Inflammatory macrophage treated with lipopolysaccharide for 1 hour (primary cell): ENCODE measurements around the gene LRIG3.
"Not testable (repeated sequence)": the region's sequence is repeated elsewhere in the genome, so short reads cannot be mapped to it uniquely, and the experiment has no call there.

ENCODE experiments used
- DNase-seq, 2 donors: peaks; one replicate each; pipeline ENCODE4 v3.0.0-alpha.2; 2020 to 2022

LRIG3 gene

DNA sequence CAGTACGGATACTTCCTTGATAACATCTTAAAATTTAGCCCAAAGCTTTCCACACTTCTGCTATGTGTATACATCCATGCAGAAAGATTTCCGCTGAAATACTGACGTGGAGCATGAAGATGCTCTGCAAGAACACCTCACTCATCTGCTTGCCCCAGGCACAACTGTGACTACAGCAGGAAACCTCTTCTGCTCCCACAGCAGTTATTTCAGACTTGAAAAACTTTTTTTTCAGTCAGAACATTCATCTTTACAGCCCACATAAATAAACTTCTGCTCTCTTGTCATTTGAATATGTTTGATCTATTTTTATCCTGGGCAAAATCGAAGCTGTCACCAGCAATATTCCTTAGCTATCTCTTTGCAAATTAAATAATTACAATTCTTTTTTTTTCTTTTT is 6.8 kb upstream of the LRIG3 start:
- DNase-seq, result no peak

DNA sequence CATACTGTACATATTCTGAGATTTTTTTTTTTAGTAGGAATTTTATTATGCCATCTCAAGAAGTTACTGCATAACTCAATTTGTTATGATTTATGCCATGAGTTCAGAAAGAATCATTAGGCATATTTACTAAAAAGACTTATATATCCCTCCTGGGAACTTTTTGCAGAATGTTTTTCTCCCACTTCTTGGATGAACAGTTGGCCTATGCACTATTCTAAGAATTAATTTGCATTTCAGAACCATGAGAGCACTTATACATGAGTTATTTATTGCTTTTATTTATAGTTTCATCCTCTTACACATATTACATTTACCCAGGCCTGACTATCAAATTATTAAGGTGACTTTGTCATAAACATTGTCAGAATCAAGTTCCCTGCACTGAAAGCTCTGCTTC is 6.3 kb upstream of the LRIG3 start:
- no peak for DNase-seq

DNA sequence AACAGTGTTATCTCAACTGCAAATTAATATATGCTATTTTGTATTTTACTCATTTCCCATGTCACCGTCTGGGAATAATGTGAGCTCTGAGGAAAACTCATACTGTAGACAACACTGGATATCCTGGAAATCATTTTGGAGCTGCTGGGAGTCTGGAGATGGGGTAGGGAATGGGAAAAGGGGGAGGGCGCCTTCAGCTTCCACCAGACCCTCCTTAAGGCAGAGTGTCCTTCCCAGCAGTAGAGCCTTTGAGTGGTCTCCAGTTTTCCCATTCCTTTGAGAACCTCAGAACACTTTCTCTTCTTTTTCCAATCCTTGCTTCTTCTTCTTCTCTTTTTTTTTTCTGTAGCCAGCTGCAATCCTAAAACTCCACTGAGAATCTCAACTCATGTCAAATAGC is 5.4 kb upstream of the LRIG3 start:
- DNase-seq, result no peak

- no peak for DNase-seq
These were observed 4.9 kb upstream of the LRIG3 start for GRCh38 chr12:58925111-58925611.

DNA sequence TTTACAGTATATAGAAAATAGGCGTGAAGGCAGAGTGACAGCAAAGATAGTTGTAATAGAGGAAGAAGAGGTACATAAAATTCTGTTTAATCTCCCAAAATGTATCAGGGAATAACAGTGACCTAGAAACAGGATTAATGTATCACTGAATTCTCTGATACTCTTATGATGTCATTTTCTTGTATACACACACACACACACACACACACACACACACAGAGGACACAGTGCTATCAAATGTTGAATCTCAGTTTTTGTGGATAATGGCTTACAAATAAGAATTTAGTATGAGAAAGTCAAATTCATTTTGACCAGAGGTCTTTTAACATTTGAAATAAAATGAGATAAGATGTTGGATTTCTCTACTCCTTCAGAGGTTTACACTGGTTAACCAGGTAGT is 4.3 kb upstream of the LRIG3 start:
- DNase-seq, result no peak

GRCh38 chr12:58923781-58924180 is 3.5 kb upstream of the LRIG3 start:
- DNase-seq, result no peak

DNA sequence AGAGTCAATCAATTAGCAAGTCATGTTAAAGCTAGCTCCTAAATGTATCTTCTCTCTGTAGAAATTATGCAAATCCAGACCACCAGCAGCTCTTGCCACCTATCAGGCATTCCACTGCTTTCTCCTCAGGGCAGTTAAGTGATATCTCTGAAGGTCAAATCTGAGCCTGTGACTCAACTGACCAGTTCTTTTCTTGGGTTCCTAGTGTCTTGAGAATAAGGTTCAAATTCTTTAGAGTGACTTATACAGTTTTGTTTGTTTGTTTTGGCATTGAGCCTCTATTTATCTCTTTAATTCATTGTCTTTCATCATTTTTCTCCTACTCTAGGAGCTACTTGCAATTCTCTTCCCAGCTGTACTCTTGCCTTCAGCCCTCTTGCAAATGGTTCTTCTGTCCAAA is 2.5 kb upstream of the LRIG3 start:
- no peak for DNase-seq

DNA sequence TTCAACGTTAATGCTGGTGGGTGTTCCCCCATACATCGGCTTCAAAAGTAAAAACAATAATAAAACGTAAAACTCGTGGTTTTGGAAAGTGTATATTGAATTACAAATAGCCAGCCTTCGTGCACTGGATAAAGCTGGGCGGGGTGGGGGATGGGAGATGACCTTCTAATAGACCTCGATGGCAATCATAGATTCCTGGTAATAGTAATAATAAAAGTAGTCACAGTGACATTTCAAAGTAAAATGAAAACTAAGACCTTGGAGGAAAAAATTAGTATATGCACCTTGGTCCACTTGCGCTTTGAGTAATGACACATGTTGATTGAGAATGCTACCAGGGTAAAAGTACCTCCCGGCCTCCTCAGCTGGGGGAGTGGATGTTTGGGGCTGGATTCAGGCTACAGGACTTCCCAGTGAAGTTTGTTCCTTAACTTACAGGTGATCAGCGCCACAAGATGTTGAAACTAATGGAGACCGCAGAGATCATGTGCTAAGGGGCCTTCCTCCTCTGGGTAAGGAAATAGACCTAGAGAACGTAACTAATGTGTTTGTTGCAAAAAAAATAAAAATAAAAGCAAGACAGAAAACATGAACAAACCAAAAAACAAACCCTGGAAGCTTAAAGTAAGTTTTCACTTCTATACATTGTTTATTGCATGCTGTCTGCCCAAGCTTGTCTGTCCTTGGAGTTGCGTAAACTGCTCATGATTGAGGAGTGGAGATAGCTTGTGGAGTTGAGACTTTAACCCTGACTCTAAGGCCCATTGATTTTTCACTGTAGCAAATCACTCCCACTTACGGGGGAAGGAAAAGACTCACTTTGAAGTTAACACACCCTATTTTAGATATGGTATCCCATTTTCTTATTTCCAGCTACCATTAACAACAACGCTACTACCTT is 907 bp upstream of the LRIG3 start:
- no peak for DNase-seq

DNA sequence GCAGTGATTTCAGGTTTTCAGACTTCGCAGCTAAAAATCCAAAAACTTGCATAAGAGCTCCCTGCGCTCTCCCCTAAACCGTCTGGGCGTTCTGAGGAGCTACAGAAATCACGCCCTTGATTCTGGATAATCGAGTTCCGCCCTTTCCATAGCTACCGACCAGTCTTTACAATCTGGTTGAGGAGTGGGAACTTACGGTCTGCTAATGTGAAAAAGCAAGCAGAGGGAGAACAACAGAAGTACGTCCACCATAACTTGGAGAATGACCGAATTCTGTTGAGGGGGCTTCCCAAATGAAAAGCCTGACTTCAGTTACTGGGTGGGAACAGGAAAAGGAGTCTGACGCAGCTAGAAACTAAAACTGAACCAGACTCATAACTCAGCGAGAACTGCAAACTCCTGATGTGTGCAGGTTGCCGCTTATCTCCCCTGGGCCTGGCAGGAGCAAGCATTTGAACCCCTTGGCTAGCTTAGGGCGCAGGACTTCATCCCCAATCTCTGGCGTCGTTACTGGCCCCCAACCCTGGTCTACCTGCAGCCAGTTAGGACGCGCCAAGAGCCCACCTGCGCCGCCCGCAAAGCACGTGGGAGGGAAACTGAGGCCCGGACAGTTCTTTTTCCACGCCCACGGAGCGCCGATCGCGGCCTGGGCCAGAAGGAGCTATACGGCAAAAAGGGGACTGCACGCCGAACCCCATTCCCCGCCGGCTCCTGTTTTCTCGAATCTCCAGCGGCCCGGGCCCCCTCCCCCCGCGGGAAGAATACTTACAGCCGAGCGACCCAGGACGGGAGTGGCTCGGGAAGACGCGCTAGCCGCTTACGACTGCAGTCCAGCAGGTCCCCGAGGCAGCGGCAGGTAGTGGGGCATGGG is 838 bp downstream of the LRIG3 start:
- no peak for DNase-seq

GRCh38 chr12:58918469-58918844 is 1.8 kb downstream of the LRIG3 start:
- DNase-seq, result no peak

DNA sequence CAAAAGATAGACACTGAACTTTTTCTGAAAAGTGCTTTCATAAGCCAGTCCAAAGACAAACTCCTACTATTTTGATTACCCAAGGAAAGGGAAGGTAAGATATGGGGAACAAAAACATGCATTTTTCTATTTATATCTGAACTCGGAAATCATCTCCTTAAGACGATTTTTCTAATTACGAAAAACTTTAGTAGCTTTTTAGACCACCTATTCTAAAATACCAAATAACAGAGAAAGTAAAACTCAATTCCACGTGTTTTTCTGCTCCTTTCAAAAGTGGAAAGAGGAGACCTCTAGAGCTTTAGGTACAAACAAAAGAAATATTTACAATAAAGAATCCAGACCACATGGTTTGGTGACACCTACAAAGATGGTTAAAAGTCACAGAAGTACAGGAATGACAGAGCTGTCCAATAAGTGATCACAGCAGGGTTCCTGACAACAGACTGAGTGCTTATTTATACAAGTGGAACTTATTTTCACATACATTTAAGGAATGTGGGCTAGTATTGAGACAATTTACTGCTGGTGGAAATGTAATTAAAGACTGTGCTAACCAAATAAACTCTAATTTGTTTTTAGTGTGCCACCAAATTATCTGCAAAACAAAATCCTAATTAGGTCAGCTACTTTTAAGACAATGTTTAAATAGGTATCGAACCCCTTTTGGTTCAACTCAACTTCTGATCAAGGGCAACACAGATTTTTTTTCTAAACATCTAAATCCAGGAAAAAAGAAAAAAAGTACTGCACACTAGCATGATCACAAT is 2.4 kb downstream of the LRIG3 start:
- no peak for DNase-seq

DNA sequence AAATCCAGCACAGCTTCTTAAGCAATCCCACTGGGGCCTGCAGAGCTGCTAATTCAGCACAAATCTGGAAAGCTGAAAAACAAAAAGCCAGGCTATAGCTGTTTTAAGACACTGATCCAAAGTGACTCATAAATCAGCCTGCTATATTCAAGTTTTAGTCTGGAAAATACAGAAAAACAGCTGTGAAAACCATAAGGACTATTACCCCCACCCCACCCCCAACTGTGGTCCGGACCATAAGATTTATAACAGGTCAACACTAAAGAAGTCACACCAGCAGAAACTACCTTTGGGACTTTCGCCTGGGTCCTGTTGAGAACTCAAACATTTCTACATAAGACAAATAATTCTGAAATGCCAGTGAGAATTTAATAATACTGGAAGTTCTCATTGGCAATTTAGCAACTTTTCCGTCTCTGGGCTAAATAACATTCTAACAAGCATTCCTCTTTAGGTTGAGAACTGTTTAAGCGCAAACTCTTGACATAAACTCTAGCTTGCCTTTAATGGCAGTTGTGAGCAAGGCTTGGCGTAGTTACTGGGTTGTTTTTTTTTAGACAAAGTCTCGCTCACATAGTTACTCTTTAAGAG is 3.3 kb downstream of the LRIG3 start:
- DNase-seq, result no peak

DNA sequence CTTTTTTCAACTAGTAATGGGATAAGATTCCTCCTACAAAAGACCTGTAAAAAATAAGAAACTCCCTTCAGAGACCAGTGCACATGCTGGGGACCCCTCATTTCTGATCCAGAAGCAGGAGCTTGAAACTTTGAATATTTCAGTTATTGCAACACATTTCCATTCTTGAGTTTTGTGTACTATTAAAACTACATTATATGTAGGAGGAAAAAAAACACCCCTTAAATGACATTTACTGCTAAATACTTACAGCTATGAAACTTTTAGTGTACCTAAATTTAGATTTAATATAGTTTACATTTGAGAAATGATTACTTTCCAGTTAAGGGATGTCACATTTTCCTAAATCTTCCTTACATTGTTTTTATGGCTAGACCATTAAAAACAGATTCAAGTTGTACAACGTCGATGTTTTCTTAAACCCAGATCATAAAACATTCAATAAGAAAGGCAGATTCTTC is 4.1 kb downstream of the LRIG3 start:
- no peak for DNase-seq

- no peak for DNase-seq
These were observed 4.7 kb downstream of the LRIG3 start for GRCh38 chr12:58915634-58916033.

DNA sequence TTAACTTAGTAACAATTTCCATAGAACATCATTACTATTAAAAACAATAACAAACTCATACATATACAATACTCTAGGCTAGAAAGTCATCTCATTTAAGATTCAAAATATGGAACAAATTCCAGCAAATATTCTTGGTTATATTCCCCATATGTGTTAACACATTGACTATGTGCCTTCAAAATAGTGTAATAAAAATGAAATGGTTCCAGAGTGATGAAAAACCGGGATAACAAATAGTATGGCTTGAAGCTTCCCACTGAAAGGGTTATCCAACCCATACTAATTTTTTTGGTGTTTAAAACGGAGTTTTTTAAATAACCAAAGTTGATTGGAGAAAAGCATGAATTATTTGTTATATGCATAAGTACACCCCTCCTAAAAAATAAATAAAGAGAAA is 5.3 kb downstream of the LRIG3 start:
- no peak for DNase-seq

DNA sequence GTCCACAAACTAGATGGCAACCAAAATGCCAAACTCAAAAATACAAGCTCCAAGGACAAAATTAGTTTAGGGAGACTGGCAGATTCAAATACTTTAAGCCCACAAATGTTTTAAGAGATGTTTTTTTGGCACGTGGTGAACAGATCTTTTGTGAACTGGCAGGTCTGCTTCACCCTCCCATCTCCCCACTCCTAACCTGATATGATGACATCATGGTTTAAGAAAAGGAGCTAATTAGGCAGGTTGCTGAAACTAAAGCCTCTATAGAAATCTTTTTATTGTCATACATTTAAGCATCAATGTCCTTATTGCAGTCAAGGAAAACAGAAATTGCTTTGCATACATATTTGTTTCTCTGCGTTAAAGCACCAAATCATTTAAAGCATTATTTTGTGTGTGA is 5.8 kb downstream of the LRIG3 start:
- no peak for DNase-seq

DNA sequence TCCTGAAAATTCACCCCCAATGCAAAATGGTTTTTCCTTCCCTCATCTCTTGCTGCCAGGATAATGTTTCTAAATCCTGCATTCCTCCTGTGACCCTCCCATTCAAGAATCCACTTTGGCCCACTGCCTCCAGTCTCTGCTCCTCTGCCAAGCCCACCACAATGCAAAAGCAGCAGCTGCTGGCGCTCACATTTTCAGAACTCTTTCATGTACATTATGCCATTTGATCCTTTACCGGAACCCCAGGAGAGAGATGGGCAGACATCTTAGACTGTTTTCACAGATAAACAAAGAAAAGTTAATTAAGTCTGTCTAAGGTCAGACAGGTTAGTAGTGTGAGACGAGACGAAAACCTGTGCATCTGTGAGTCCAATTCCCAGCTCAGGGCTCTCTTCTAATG is 12.9 kb downstream of the LRIG3 start:
- DNase-seq, result no peak

DNA sequence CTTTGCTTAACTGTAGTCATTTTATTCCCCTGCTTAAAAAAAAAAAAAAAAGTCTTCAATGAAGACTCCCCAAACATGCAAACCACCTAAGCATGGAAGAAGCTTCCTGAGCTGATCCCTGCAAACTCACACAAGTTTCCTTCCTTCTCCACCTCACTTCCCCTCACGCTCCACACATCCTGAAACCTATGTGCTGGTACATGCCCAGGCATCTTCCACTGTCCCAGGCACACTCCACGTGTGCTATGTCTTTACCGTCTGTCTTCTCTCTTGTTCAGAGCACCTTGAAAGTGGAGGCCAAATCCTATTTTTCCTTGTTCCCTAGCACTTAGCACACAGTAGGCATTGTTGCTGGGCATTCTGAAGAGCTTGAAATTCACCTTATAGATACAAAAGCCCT is 13.4 kb downstream of the LRIG3 start:
- DNase-seq, result no peak

GRCh38 chr12:58905422-58905821 is 14.9 kb downstream of the LRIG3 start:
- DNase-seq, result no peak

GRCh38 chr12:58902726-58903125 is 17.6 kb downstream of the LRIG3 start:
- DNase-seq, result not testable (repeated sequence)

- no peak for DNase-seq
These were observed 18.6 kb downstream of the LRIG3 start for GRCh38 chr12:58901664-58902063.

GRCh38 chr12:58897969-58898368 is 22.3 kb downstream of the LRIG3 start:
- DNase-seq, result no peak

GRCh38 chr12:58896278-58896677 is 24.0 kb downstream of the LRIG3 start:
- no peak for DNase-seq
